ENCODE results near the gene IRAG1.

The IRAG1 gene

GRCh38 chr11:10658621-10659338, 34.8 kb downstream of the IRAG1 start:
- TF ChIP-seq CTCF (IDR thresholded peaks at IDR 0.05; ENCODE audit: borderline replicate concordance, insufficient read depth, low read depth, low read length): no peak
- H3K4me3 ChIP-seq (ENCODE audit: low read depth, low read length): no peak overlapping the region

GRCh38 chr11:10657308-10658271, 36.0 kb downstream of the IRAG1 start:
- no peak overlapping the region for H3K4me3 ChIP-seq (ENCODE audit: low read depth, low read length)
- TF ChIP-seq CTCF (IDR thresholded peaks at IDR 0.05; ENCODE audit: borderline replicate concordance, insufficient read depth, low read depth, low read length): no peak

- H3K4me3 ChIP-seq (ENCODE audit: low read depth, low read length): no peak overlapping the region
- no peak for TF ChIP-seq CTCF (IDR thresholded peaks at IDR 0.05; ENCODE audit: borderline replicate concordance, insufficient read depth, low read depth, low read length)
These were observed 37.5 kb downstream of the IRAG1 start for GRCh38 chr11:10655943-10656576.

GRCh38 chr11:10655227-10655626, 38.3 kb downstream of the IRAG1 start:
- TF ChIP-seq CTCF (IDR thresholded peaks at IDR 0.05; ENCODE audit: borderline replicate concordance, insufficient read depth, low read depth, low read length): no peak
- no peak overlapping the region for H3K4me3 ChIP-seq (ENCODE audit: low read depth, low read length)

- no peak for TF ChIP-seq CTCF (IDR thresholded peaks at IDR 0.05; ENCODE audit: borderline replicate concordance, insufficient read depth, low read depth, low read length)
- no peak overlapping the region for H3K4me3 ChIP-seq (ENCODE audit: low read depth, low read length)
These were observed 38.8 kb downstream of the IRAG1 start for GRCh38 chr11:10654811-10655150.

GRCh38 chr11:10653946-10654810, 39.4 kb downstream of the IRAG1 start:
- peak; percentile 60 for TF ChIP-seq CTCF (IDR thresholded peaks at IDR 0.05; ENCODE audit: borderline replicate concordance, insufficient read depth, low read depth, low read length)
- no peak overlapping the region for H3K4me3 ChIP-seq (ENCODE audit: low read depth, low read length)
